Measurements from ENCODE around the gene KCNH4.
"Not testable (repeated sequence)": the region's sequence is repeated elsewhere in the genome, so short reads cannot be mapped to it uniquely, and the experiment has no call there.

The KCNH4 gene

GRCh38 chr17:42212382-42212781 is 31.4 kb upstream of the KCNH4 start:
- CTCF ChIA-PET: interaction anchor here (1.1 to 3.5 kb wide), 3 partner anchors 10 to 49 kb away, joined by 3 to 27 read pairs (median 4); no protein-coding TSS in a partner anchor
- Histone ChIP-seq H3K9me3 (ENCODE audit: control insufficient read depth, insufficient read depth, low read depth, low read length) (no peaks in the 10 kb centered on the region), H3K4me3 (ENCODE audit: low read depth, low read length) (no peak overlapping the region), H3K36me3 (ENCODE audit: control insufficient read depth in 2 of 2, insufficient read depth in 1 of 2, low read length in 2 of 2) (peaks cover 73 to 77% of the 10 kb centered on the region in 2 experiments), H3K4me1 (ENCODE audit: control insufficient read depth, insufficient read depth, low read length) (no peaks in the 10 kb centered on the region), H3K27ac (ENCODE audit: extremely low read depth, low read depth, low read length) (no peak overlapping the region)
- TF ChIP-seq ZNF132 (tag by site-specific recombination; IDR thresholded peaks at IDR 0.05; ENCODE audit: borderline replicate concordance) (no peak), OSR2 (tag by site-specific recombination; IDR thresholded peaks at IDR 0.05) (no peak), ZNF792 (tag by site-specific recombination; IDR thresholded peaks at IDR 0.05) (no peak), BCL11A (tag by site-specific recombination; IDR thresholded peaks at IDR 0.05; ENCODE audit: low read depth) (no peak), ZNF560 (tag by site-specific recombination; IDR thresholded peaks at IDR 0.05; ENCODE audit: borderline replicate concordance) (no peak), ZNF169 (tag by site-specific recombination; IDR thresholded peaks at IDR 0.05) (no peak), KLF7 (tag by site-specific recombination; IDR thresholded peaks at IDR 0.05; ENCODE audit: borderline replicate concordance) (no peak)
- POLR2A ChIA-PET: interaction anchor here (0.6 to 1.3 kb wide), 2 partner anchors 14 to 167 kb away, joined by 3 to 5 read pairs; no protein-coding TSS in a partner anchor

GRCh38 chr17:42211921-42212341 is 31.0 kb upstream of the KCNH4 start:
- ChIA-PET CTCF (interaction anchor here (0.6 to 3.5 kb wide), 3 partner anchors 10 to 502 kb away, joined by 4 to 27 read pairs (median 5); no protein-coding TSS in a partner anchor), POLR2A (interaction anchor here (0.6 to 1.3 kb wide), 2 partner anchors 13 to 167 kb away, joined by 3 to 5 read pairs; no protein-coding TSS in a partner anchor)
- H3K36me3 ChIP-seq (ENCODE audit: control insufficient read depth in 2 of 2, insufficient read depth in 1 of 2, low read length in 2 of 2): peaks cover 71 to 77% of the 10 kb centered on the region in 2 experiments
- H3K4me3 ChIP-seq (ENCODE audit: low read depth, low read length); H3K4me1 ChIP-seq (ENCODE audit: control insufficient read depth, insufficient read depth, low read length); H3K27ac ChIP-seq (ENCODE audit: extremely low read depth, low read depth, low read length); H3K9me3 ChIP-seq (ENCODE audit: control insufficient read depth, insufficient read depth, low read depth, low read length): not testable (repeated sequence)

- Histone ChIP-seq H3K9me3 (ENCODE audit: control insufficient read depth, insufficient read depth, low read depth, low read length) (no peaks in the 10 kb centered on the region), H3K4me3 (ENCODE audit: low read depth, low read length) (no peak overlapping the region), H3K4me1 (ENCODE audit: control insufficient read depth, insufficient read depth, low read length) (no peaks in the 10 kb centered on the region), H3K27ac (ENCODE audit: extremely low read depth, low read depth, low read length) (no peak overlapping the region), H3K36me3 (ENCODE audit: control insufficient read depth in 2 of 2, insufficient read depth in 1 of 2, low read length in 2 of 2) (peaks cover 69 to 82% of the 10 kb centered on the region in 2 experiments)
- TF ChIP-seq ZNF585B (tag by site-specific recombination; IDR thresholded peaks at IDR 0.05): no peak
- TF ChIP-seq ZBTB1 (tag by site-specific recombination; IDR thresholded peaks at IDR 0.05): no peak
- no peak for TF ChIP-seq KLF9 (tag by site-specific recombination; IDR thresholded peaks at IDR 0.05; ENCODE audit: low read depth)
- no peak for TF ChIP-seq ZNF175 (tag by site-specific recombination; IDR thresholded peaks at IDR 0.05)
- no peak for TF ChIP-seq ZNF174 (tag by site-specific recombination; IDR thresholded peaks at IDR 0.05)
- TF ChIP-seq ZNF580 (tag by site-specific recombination; IDR thresholded peaks at IDR 0.05): no peak
- no peak for TF ChIP-seq ZNF416 (tag by site-specific recombination; IDR thresholded peaks at IDR 0.05)
- no peak for TF ChIP-seq ZNF354C (tag by site-specific recombination; IDR thresholded peaks at IDR 0.05; ENCODE audit: borderline replicate concordance, low read depth)
- TF ChIP-seq ZNF530 (tag by site-specific recombination; IDR thresholded peaks at IDR 0.05; ENCODE audit: low read depth): no peak
- no peak for TF ChIP-seq OSR2 (tag by site-specific recombination; IDR thresholded peaks at IDR 0.05)
- TF ChIP-seq ZNF214 (tag by site-specific recombination; IDR thresholded peaks at IDR 0.05; ENCODE audit: borderline replicate concordance): no peak
- no peak for TF ChIP-seq ZNF623 (tag by site-specific recombination; IDR thresholded peaks at IDR 0.05)
- TF ChIP-seq ATF2 (tag by site-specific recombination; IDR thresholded peaks at IDR 0.05; ENCODE audit: low read depth): no peak
- no peak for TF ChIP-seq GLI4 (tag by site-specific recombination; IDR thresholded peaks at IDR 0.05)
- TF ChIP-seq ZBTB26 (tag by site-specific recombination; optimal IDR thresholded peaks at IDR 0.05): no peak
- TF ChIP-seq GLIS1 (tag by site-specific recombination; IDR thresholded peaks at IDR 0.05): no peak
- no peak for TF ChIP-seq ZNF48 (tag by site-specific recombination; IDR thresholded peaks at IDR 0.05)
- CTCF ChIA-PET: no interaction called here
- POLR2A ChIA-PET: no interaction called here
Observed at GRCh38 chr17:42210046-42210445, 29.1 kb upstream of the KCNH4 start.

- POLR2A ChIA-PET; H3K27ac ChIP-seq (ENCODE audit: extremely low read depth, low read depth, low read length); H3K9me3 ChIP-seq (ENCODE audit: control insufficient read depth, insufficient read depth, low read depth, low read length); H3K4me1 ChIP-seq (ENCODE audit: control insufficient read depth, insufficient read depth, low read length); H3K4me3 ChIP-seq (ENCODE audit: low read depth, low read length): not testable (repeated sequence)
- peaks cover 61 to 75% of the 10 kb centered on the region in 2 experiments for H3K36me3 ChIP-seq (ENCODE audit: control insufficient read depth in 2 of 2, insufficient read depth in 1 of 2, low read length in 2 of 2)
- CTCF ChIA-PET: interaction anchor here (0.6 kb wide), 1 partner anchor 411 kb away, joined by 4 read pairs; no protein-coding TSS in a partner anchor
Observed at GRCh38 chr17:42206153-42206612, 25.2 kb upstream of the KCNH4 start.
